ENCODE measurements around the gene TSPAN32.
"Not testable (repeated sequence)": the region's sequence is repeated elsewhere in the genome, so short reads cannot be mapped to it uniquely, and the experiment has no call there.

TSPAN32 gene

DNA sequence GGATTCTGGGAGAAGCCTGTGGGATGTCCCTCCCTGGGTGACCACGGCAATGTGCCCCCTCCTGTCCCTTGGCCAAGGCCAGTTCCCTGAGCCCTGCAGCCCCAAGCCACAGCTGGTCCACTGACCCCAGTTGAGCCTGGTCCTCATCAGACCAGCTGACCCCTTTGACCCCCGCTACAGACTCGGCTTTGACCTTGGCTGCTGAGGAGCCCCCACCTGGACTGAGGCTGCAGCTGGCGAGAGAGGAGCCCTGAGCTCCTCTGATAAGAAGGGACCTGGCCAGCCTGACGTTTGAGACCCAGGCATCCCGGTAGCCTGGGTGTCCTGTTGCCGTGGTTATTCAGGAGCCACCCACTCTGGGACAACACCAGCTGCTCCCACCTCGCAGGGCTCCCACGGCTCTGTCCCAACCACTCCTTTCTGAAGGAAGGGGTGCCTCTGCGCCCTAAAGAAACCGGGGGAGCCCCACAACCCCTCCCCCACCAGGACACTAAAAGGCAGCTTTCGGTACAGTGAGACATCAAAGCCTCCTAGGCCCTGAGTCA lies 34.4 kb upstream of the TSPAN32 start:
- DNase-seq, result no peak

- no peak for DNase-seq
Measured at GRCh38 chr11:2267851-2268728, 33.7 kb upstream of the TSPAN32 start.

GRCh38 chr11:2268729-2269600 lies 32.8 kb upstream of the TSPAN32 start:
- DNase-seq, result peak; percentile 72

- DNase-seq, result peak; percentile 68
Measured at GRCh38 chr11:2269601-2270321, 32.1 kb upstream of the TSPAN32 start.

DNA sequence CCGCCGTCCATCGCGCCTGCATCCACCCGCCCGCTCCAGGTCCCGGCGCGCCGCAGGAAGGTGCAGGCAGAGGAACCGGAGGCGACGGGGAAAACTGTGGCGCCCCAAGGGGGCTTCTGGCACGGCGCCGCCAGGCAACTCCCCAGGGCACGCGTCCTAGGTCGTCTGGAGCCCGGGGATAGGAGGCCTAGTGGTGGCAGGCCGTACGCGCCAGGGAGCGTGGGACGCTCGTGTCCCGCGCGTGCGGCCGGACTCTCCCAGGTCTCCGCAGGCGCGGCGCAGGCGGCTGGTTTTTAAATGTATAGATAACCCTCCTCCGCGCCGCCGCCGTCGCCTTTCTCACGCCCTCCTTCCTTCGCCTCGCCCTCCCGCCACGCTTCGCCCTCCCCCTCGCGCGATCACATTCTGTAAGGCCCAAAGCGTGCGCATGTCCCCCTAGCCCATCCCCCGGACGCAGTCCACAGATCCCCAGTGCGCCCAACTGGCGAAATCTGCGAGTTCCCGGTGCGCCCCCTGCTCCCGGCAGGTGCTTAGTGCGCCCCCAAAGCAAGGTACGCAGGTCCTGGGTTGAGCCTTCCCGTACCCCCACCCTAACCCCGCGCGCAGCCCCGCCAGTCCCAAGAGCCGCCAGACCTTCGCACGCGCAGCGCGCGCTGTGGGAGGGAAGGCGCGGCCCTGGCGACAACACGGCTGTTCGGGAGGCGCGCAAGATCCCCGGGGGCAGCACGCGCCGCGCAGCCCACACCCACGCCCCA lies 31.3 kb upstream of the TSPAN32 start, which contains the start of gene ASCL2:
TSS of gene ASCL2 (minus strand) at position 267 of the 755 bp plus-strand sequence. CDS start at position 11, 256 bp downstream.
- no peak for DNase-seq

- no peak for DNase-seq
Measured at GRCh38 chr11:2271077-2271326, 30.8 kb upstream of the TSPAN32 start.

DNA sequence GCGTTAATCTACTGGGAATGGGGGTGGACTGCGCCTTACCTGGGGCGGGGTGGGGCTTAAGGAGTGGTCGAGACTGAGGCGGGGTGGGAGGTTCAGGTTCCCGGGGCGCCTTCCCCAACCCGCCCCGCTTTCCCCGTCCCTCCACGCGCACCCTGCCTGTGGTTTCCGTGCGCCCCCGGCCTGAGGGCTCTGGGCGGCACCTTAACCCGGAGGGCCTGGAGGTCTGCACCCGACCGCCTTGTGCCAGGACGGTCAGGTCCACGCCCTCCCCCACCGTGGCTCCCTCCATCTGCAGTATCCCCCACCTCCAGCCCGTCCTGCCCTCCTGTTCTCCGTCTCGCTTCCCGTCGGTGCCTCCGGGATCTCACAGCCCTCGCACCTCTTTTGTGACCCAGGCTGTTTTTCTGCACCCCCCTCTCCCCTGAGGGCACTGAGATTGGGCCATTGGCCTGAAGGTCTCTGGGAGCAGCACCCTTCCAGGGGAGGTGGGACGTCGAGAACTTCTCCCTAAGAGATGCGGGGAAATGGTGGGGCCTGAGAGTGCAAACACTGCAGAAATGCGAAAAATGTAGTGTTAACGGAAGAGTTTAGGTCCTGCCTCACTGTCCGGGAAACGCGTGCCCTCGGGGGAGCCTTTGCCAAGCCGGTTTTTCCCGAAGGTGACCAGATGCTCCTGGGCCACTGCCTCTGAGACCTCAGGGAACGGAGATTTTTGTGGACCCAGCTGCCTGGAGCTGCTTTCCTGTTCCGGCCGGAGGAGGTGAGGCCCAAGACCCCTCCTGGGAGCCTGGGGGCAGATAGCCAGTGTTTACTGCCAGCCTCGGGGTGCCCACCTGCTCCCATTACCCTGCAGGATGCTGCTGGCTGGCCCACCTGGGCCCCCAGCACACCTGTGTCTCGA lies 30.2 kb upstream of the TSPAN32 start:
- DNase-seq, result no peak

DNA sequence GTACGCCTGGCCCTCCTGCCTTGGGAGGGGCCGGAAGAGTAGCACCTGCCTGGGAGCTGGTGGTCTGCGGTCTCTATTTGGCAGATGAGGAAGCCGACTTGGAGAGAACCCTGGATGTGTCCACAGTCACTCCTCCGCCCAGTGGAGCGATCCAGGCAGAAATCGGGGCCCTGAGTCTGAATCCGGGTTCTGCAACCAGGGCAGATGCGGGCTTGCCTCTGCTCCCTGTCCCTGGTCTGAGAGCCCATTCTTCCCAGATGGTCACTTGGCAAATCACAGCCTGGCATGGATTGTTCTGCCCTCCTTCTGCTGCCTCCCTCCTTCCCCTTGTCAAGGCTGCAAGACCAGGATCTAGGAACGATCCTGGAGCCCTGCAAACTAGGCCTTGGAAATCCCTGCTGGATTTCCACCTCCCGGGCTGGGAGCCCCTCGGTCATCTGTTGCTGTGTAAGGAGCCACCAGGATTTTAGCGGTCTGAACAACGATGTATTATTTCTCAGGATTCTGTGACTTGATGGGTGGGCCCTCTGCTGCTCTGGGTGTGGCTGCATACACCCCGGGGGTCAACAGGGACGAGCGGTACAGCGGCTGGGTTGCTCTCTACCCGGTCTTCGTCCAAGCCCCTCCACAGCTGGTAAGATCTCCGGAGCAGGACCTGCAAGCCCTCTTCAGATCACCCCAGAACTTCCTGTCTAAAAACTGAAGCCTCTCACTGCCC lies 29.4 kb upstream of the TSPAN32 start:
- no peak for DNase-seq

GRCh38 chr11:2272946-2273280 lies 28.9 kb upstream of the TSPAN32 start:
- DNase-seq, result no peak

DNA sequence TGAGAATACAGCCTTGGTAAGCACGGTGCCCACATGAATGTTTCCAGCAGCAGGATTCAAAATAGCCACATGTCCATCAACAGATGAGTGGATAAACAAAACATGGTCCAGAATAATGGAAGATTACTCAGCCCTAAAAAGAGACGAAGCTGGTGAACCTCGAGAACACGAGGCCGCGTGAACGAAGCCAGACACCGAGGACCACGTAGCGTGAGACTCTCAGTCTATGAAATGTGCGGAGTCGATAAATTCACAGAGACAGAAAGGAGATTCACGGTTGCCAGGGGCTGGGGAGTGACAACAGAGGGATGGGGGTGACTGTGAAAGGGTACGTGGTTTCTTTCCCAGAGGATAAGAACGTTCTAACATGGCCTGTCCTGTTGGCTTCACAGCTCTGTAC lies 28.5 kb upstream of the TSPAN32 start:
- no peak for DNase-seq

DNA sequence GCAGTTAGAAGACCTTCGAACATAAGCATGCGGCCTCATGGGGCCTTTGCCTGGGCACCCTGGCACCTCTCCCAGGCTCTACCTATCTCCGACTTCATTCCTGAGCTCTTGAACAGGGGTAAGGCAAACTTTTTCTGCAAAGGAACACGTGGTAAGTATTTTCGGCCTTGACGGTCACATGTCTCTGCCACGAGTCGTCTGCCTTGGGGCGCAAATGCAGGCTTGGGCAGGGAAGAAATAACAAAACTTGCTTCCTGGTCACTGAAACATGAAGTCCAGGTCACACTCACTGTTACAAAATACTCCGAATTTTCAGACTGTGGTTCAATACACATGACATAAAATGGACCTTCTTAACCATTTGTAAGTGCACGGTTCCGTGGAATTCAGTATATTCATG lies 28.0 kb upstream of the TSPAN32 start:
- DNase-seq, result no peak

GRCh38 chr11:2275334-2276279 lies 26.2 kb upstream of the TSPAN32 start:
- DNase-seq, result no peak

DNA sequence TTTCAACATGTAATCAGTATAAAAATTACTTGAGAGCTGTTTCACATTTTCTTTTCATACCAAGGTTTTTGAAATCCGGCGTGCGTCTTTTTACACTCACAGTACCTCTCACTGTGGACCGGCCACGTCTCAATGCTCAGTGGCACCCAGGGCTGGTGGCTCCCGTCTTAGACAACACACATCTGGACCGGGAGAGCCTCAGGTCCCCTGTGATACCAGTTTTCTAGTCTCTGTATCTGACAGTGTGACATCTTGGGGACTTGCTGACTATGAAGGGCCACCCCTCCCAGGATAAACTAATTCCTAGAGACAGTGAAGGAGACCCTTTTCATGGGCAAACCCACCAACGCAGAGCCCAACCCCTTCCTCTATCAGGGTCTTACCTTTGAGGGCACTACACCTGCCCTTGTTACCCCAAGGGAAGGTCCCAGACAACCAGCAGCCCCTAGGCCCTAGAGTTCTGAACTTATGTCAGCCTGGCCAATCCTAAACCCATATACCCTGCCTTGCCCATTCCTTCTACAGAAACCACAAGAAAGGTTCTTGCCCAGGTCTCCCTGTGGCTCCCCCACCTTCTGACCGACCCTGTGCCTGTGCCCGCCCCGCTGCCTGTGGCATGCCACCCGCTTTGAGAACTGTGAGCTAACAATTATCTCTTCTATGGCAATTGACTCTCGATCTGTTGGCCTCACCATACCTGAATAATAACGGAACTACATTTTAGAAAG lies 25.4 kb upstream of the TSPAN32 start:
- no peak for DNase-seq

DNA sequence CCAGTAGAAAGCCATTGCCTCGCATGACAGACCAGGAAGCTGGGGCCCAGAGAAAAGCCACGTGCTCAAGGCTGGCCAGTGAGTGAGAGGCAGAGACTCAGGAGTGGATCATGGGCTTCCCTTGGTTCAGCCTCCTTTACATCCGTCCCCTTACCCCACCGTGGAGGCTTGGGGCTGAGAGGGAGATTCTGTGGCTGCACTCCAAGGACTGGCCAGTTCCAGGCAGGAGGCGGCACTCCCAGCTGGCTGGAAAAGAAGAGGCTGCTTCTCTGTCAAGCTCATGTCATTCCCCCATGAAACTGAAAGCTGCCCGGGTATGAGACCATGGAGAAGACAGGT lies 24.8 kb upstream of the TSPAN32 start:
- no peak for DNase-seq

- no peak for DNase-seq
Measured at GRCh38 chr11:2277933-2278523, 23.8 kb upstream of the TSPAN32 start.

GRCh38 chr11:2280208-2280607 lies 21.6 kb upstream of the TSPAN32 start:
- DNase-seq, result no peak

DNA sequence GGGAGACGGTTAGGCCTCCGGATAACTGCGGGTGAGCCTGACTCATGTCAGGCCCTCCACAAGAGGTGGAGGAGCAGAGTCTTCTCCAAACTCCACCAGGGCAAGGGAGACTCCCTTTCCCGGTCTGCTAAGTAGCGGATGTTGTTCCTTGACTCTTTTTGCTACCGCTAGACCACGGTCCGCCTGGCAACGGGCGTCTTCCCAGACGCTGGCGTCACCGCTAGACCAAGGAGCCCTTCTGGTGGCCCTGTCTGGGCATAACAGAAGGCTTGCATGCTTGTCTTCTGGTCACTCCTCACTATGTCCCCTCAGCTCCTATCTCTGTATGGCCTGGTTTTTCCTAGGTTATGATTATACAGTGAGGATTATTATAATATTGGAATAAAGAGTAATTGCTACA lies 15.5 kb upstream of the TSPAN32 start:
- DNase-seq, result not testable (repeated sequence)

- no peak for DNase-seq
Measured at GRCh38 chr11:2287091-2287490, 14.7 kb upstream of the TSPAN32 start.

DNA sequence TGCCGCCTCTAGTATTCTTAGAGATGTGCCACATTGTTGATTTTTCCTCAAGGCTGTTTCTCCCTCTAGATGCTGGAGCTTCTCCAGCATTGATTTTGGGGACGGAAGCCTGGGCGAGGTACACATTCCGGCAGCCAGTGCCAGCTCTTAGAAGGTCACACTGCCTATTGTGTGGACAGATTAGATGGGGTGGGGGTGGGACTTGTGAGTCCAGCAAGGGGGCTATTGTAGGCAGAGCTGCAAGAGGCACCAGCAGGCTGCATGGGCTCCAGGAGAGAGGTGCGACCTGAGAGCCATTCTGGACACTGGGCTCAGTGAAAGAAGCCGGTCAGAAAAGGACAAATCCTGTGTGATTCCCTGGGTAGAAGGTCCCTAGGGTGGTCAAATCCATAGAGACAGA lies 12.5 kb upstream of the TSPAN32 start:
- no peak for DNase-seq

Measured in activated CD4-positive, alpha-beta T cell treated with anti-CD3 and anti-CD28 coated beads, Interleukin-2, Interleukin-6, amounts not matched to agents 100 ng/mL and 50 ng/mL, durations not matched to agents 16 hours and 8 hours (primary cell).